ENCODE results near the gene CYP27C1.
"Not testable (repeated sequence)": the region's sequence is repeated elsewhere in the genome, so short reads cannot be mapped to it uniquely, and the experiment has no call there.

Gene CYP27C1

GRCh38 chr2:127220102-127220767 is at the start of gene CYP27C1:
Gene CYP27C1 (minus strand): TSS chr2:127220299. CDS start chr2:127220270, 29 bp downstream.
- no peak for DNase-seq

- no peak for DNase-seq
These were observed 41.8 kb upstream of the CYP27C1 start for GRCh38 chr2:127261804-127262406.

GRCh38 chr2:127259355-127259754 is 39.3 kb upstream of the CYP27C1 start:
- DNase-seq = no peak

GRCh38 chr2:127256866-127257265 is 36.8 kb upstream of the CYP27C1 start:
- DNase-seq = no peak

GRCh38 chr2:127256381-127256780 is 36.3 kb upstream of the CYP27C1 start:
- no peak for DNase-seq

- no peak for DNase-seq
These were observed 35.6 kb upstream of the CYP27C1 start for GRCh38 chr2:127255721-127256120.

- DNase-seq = no peak
These were observed 35.0 kb upstream of the CYP27C1 start for GRCh38 chr2:127255146-127255545.

- DNase-seq = no peak
These were observed 34.4 kb upstream of the CYP27C1 start for GRCh38 chr2:127254386-127254981.

GRCh38 chr2:127241184-127241583 is 21.1 kb upstream of the CYP27C1 start:
- not testable (repeated sequence) for DNase-seq

GRCh38 chr2:127239395-127239794 is 19.3 kb upstream of the CYP27C1 start:
- no peak for DNase-seq

GRCh38 chr2:127237768-127238167 is 17.7 kb upstream of the CYP27C1 start:
- not testable (repeated sequence) for DNase-seq

- DNase-seq = no peak
These were observed 15.1 kb upstream of the CYP27C1 start for GRCh38 chr2:127235082-127235702.

- no peak for DNase-seq
These were observed 13.6 kb upstream of the CYP27C1 start for GRCh38 chr2:127233710-127234109.

- no peak for DNase-seq
These were observed 11.2 kb upstream of the CYP27C1 start for GRCh38 chr2:127231130-127231865.

- DNase-seq = no peak
These were observed 9.5 kb upstream of the CYP27C1 start for GRCh38 chr2:127229555-127229954.

GRCh38 chr2:127228102-127228501 is 8.0 kb upstream of the CYP27C1 start:
- DNase-seq = no peak

- DNase-seq = not testable (repeated sequence)
These were observed 7.2 kb upstream of the CYP27C1 start for GRCh38 chr2:127227264-127227660.

GRCh38 chr2:127226520-127227263 is 6.6 kb upstream of the CYP27C1 start:
- DNase-seq = no peak

GRCh38 chr2:127226132-127226519 is 6.0 kb upstream of the CYP27C1 start:
- DNase-seq = no peak

GRCh38 chr2:127225186-127225960 is 5.3 kb upstream of the CYP27C1 start:
- no peak for DNase-seq

- not testable (repeated sequence) for DNase-seq
These were observed 4.0 kb upstream of the CYP27C1 start for GRCh38 chr2:127224135-127224534.

All from stimulated activated naive CD4-positive, alpha-beta T cell (primary cell).